PC-9 (cell line): ENCODE results near the gene EPHA2.

Experiments used
- EZH2 ChIP-seq: fragments of 200-600 bp; sonication (generic); IDR thresholded peaks from 2 replicates; pipeline ENCODE4 v1.8.0; 2017; ENCODE audit warnings: antibody characterized with exemption, low read depth
- TF ChIP-seq, protein P1 (sequence below): fragments of 200-600 bp; sonication (generic); conservative IDR thresholded peaks from 2 replicates; pipeline ENCODE4 v1.6.1; 2017; ENCODE audit warnings: mixed run types, antibody characterized with exemption, mild to moderate bottlenecking, moderate library complexity

DNA sequence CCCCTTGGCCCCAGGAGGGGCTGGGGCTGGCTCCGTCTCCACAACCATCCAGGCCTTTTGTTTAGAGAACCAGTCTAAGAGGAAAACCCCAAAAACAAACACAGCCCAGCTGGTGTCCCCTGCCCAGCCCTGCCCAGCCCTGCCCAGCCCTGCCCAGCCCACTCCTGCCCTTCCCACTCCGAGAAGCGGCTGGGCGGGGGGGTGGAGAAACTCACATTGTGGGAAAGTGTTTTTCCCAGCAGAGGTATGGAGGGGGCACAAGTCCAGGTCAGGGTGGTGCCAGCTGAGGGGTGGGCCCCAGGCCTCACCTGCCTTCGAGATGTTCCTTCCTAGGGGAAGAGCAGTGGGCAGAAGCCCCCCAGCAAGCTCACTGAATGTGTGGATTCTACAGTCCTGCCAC, 72.4 kb downstream of the EPHA2 start:
- TF ChIP-seq, protein P1, sequence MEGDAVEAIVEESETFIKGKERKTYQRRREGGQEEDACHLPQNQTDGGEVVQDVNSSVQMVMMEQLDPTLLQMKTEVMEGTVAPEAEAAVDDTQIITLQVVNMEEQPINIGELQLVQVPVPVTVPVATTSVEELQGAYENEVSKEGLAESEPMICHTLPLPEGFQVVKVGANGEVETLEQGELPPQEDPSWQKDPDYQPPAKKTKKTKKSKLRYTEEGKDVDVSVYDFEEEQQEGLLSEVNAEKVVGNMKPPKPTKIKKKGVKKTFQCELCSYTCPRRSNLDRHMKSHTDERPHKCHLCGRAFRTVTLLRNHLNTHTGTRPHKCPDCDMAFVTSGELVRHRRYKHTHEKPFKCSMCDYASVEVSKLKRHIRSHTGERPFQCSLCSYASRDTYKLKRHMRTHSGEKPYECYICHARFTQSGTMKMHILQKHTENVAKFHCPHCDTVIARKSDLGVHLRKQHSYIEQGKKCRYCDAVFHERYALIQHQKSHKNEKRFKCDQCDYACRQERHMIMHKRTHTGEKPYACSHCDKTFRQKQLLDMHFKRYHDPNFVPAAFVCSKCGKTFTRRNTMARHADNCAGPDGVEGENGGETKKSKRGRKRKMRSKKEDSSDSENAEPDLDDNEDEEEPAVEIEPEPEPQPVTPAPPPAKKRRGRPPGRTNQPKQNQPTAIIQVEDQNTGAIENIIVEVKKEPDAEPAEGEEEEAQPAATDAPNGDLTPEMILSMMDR: no peak
- no peak for TF ChIP-seq EZH2
